GM12875 (cell line): ENCODE data around the gene C2CD2.

ENCODE experiments used
- H3K4me3 ChIP-seq: one replicate; pipeline ENCODE4 v1.5.1; 2011; ENCODE audit warnings: low read depth, low read length, control low read depth
- CTCF ChIP-seq: IDR thresholded peaks from 2 replicates; pipeline ENCODE4 v1.5.1; 2011; ENCODE audit warnings: low read depth, mild to moderate bottlenecking, control low read depth, inconsistent platforms, low read length, moderate library complexity, borderline replicate concordance; ENCODE audit not compliant: insufficient read depth

C2CD2 gene

DNA sequence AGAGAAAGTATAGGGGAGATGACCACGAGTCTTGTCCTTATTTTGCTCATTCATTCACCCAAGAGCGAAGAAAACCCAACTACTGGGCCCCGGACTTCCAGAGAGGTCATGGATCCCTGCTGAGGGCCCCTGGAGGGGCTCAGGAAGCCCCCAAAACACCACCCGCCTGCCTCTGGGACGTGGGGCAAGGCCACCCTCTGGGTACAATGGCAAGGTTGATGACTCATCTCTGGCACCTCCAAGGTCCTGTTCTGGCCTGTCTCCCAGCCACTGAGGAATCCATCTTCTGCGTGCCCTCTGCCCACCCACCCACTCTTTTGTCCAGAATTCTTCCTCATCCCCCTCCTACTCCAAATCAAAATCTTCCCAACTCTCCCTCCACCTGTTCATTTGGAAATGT lies 53.4 kb downstream of the C2CD2 start:
- TF ChIP-seq CTCF, result no peak
- no peak overlapping the region for H3K4me3 ChIP-seq

GRCh38 chr21:41899426-41900202 lies 54.2 kb downstream of the C2CD2 start:
- H3K4me3 ChIP-seq, result no peak overlapping the region
- 0 out of 2 replicates have a peak, but pooled peaks have one; percentile 2 for TF ChIP-seq CTCF

DNA sequence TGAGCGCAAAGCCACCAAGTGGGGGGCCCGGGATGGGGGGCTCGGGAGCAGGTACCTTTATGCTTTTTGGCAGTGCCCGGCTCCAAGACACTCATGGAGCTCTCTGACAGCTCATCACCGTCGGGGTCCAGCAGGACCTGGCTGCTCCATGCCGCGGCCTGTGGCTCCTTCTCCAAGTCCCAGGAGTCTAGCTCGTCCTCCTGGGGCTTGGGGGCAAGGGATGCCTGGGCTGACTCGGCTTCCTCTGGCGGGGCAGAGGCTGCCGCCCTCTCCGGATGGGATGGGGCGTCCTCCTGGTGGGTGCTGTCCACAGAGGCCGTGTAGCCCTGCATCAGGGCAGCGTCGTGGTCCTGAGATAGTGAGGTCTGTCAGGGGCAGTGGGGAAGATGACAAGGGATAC lies 54.8 kb downstream of the C2CD2 start:
- no peak for TF ChIP-seq CTCF
- no peak overlapping the region for H3K4me3 ChIP-seq

DNA sequence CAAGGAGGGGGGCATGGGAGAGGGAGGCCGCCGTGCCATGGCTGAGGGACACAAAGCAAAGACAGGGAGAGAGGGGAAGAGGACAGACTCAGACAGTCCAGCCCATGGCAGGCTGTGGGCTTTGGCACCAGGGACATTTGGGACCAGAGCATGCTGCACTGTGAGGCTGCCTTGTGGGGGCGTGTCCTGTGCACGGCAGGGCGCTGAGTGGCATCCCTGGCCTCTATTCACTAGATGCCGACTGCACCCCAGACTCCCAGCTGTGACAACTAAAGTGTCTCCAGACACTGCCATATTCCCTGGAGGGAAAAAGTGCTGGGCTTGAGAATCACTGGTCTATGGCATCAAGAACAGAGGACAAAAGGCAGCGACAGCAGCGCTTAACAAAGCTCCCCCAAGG lies 56.1 kb downstream of the C2CD2 start:
- no peak overlapping the region for H3K4me3 ChIP-seq
- no peak for TF ChIP-seq CTCF

- TF ChIP-seq CTCF, result no peak
- H3K4me3 ChIP-seq, result no peak overlapping the region
Measured at GRCh38 chr21:41897047-41897669, 56.7 kb downstream of the C2CD2 start.

DNA sequence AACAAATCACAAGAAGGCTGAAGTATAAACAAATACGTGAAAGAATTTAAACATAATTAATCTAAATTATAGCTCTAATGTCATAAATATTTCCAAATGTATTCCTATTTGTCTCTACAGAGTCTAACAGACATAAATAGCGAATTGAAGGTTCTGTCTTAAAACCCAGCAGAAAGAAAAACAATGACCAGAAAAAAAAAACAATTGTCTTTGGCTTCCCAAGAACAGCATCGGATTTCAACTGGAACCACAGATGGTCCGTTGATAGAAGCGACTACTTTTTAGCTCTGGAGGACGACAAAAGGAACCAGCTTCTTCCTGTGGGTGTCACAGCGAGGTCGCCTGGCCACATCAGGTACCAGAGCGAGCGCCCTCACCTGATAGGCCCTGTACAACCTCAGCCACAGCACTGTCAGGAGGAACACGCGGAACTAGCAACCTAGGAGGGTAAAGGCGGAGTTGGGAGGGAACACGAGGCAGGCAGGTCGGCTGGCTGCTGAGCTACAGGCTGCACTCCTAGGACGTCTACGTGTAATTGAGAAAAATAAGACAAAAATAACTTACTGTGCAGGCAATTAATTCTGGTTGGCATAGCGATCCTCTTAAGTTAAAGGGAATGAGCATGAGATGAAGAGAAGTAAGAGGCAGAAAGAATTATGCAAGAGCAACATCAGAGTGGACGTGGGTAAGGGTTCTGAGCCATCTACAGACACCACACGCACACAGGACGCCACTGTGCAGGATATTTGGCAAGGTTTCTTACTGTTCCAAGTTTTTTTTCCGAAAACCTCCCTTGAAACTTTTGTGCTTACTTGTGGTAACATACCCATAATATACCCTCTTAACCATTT lies 58.0 kb downstream of the C2CD2 start:
- H3K4me3 ChIP-seq, result no peak overlapping the region
- peak; percentile 9; the same call in 1 of the 2 replicates for TF ChIP-seq CTCF
